SW480 (cell line): ENCODE measurements around the gene DOLPP1.

Source experiments
- DNase-seq: peaks from one replicate; pipeline ENCODE4 v3.0.0-alpha.2; 2016; ENCODE audit warnings: low spot score

The DOLPP1 gene

DNA sequence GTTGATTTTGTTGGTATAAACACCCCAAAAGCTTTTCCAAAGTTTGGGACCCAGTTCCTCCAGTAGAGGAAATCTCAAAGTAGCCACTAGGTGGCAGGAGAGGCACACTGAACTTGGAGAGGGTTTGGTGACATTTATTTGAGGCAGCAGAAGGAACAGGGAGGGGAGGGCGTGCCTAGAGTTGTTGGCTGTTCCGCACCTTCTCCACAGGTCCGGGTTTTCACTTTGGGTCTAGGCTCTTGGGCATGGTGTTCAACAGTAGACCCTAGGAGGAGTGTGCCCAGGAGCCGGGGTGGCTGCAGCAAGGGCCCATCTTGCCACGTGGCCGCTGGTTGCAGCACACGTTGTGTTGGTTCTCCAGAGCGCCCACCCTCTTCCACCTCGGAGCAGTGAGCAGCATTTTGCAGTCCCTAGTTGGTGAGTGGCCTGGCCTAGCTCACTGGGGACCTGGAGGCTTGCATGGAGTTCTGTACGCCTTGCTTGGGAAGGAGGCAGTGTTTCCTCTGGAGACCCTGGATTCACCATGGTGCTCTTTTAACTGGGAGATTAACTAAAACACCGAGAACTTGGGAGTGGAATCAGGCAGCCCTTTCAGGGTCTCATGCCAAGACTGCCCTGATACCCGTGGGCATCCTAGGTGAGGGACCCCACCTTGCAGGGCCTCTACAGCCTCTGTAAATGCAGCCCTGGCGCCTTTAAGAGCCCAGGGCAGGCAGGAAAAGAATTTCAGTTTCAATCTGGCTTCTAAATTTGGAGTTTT is 58.5 kb downstream of the DOLPP1 start:
- peak; percentile 92 for DNase-seq

DNA sequence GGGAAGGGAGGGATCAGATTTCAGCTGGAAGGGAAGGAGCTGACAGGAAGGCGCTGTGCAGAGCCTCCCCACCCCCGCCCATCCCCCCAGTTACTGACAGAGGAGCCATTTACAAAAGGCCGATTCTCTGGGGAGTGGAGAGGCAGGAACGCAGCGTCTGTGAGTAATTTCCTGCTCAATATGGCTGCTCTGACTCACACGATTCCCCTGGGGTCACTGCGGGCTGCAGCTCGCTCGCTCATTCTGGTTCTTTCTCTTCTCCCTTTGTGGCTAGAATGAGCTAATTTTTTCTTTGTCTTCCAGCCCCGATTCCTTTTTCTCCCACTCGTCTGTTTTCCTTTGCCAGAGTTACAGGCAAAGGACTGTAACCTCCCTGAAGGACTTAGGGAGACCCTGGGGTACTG is 59.1 kb downstream of the DOLPP1 start:
- peak; percentile 99 for DNase-seq
